ENCODE results near the gene RNF113B.

RNF113B gene

GRCh38 chr13:98173431-98174152 is 3.5 kb downstream of the RNF113B start:
- no peak for FAIRE-seq

- no peak for FAIRE-seq
These were observed 4.3 kb downstream of the RNF113B start for GRCh38 chr13:98172590-98173422.

DNA sequence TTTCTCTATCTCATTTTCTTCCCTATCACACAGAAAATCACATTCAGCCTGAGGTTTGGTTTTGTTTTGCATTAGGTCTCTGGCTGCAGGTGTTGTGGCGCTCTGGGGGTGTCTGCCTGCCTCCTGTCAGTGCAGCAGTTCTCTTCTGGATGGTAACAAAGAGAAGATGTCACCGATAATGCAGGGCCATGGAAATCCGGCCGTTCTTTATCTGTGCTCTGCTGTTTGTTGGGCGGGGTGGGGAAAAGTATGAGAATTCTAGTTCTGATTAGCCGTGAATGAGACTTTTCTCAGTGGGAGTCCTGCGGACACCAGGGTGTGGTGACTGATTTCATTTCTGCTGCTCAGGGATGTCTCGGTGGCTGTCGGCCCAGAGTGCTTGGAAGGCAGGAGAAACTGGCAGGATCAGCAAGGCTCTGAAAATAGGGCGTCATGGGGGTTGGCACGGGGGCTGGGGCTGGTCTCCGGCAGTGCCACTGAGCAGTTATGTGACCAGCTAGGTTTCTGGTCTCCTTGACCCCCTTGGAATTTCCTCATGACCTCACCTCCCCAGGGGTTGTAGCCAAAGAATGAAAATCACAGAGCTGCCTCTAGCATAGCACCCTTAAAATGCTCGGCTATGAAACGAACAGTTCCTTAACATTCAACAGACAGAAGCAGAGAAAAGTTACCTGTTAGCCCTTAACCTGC is 5.0 kb downstream of the RNF113B start:
- no peak for FAIRE-seq

GRCh38 chr13:98169331-98169730 is 7.7 kb downstream of the RNF113B start:
- FAIRE-seq: no peak

- no peak for FAIRE-seq
These were observed 14.1 kb downstream of the RNF113B start for GRCh38 chr13:98162935-98163334.

DNA sequence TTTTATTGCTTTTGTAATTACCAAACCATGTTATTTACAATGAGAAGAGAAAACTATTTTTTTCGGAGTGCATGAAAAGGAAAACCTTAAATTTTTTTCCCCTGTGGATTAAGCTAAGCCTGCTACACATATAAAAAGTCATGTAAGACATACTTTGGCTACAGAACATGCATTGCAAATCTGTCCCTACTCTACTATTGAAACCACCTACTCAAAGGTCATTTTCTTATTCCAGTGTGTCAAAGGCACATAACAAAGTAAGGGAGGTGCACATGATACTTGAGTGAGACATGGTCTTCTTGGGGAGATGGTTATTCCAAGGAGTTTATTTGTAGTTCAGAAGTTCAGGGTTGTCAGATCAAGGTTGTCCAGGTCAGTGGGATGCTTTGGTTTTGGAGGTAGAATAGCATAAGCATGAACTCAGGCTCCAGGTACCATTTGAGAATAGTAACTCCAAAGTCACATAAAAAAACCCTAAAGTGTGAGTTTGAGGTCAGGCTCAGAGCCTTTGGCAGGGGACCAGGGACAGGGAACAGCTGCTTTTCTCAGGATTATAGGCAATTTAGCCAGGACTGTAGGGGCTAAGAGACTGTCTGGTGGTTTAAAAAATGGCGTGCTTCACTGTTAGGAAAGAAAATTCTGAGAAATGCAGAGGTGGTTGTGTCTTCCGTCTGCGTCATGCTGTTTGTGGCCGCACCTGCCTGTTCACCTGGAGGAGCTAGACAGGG is 18.7 kb downstream of the RNF113B start:
- no peak for FAIRE-seq

- FAIRE-seq: no peak
These were observed 19.5 kb downstream of the RNF113B start for GRCh38 chr13:98157609-98158008.

GRCh38 chr13:98157188-98157587 is 19.9 kb downstream of the RNF113B start:
- FAIRE-seq: no peak

DNA sequence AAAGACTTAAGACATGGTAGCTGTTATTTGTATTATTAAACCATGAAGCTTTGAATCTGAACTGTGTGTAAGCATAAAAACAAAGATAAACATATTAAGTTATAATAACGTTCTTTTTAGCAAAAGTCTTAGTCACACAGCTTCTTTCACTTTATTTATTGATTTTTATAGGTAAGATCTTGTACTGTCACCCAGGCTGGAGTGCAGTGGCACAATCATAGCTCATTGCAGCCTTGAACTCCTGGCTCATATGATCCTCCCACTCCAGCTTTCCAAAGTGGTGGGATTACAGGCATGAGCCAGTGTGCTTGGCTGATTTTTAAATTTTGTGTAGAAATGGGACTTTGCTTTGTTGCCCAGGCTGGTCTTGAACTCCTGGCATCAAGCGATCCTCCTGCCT is 20.8 kb downstream of the RNF113B start:
- no peak for FAIRE-seq

DNA sequence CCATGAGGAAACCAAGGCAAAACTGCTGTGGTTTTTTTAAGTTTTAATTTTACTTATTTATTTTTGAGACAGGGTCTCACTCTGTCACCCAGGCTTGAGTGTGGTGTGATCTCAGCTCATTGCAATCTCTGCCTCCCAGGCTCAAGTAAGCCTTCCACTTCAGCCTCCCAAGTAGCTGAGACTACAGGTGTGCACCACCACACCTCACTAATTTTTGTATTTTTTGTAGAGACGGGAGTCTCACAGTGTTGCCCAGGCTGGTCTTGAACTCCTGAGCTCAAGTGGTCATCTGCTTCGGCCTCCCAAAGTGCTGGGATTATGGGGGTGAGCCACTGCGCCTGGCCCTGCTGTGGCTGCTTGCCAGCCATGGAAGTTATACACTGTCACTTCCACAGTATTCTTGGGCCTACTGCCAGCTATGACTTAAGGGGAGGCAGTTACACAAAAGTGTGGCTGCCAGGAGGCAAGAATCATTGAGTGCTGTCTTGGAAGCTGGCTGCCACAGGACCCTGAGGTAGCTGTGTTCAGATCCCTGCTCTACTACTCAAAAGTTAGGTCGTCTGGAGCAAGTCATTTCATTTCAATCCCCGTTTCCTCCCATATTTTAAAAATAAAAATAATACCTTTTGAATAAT is 21.5 kb downstream of the RNF113B start:
- no peak for FAIRE-seq

GRCh38 chr13:98150832-98151479 is 26.1 kb downstream of the RNF113B start:
- no peak for FAIRE-seq

DNA sequence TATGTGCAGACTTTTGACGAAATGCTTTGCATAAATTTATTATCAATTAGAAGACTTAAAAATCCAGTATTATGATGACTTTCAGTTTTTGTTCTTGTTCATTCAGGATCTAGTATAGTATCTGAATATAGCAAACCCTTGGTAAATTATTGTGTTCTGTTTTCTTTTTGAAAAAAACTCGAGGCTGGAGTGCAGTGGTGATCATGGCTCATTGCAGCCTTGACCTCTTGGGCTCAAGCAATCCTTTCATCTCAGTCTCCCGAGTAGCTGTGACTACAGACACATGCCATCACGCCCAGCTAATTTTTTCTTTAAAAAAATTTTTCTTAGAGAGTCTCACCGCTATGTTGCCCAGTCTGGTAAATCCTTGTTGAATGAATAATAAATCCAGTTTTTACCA is 29.5 kb downstream of the RNF113B start:
- FAIRE-seq: no peak

- FAIRE-seq: no peak
These were observed 32.2 kb downstream of the RNF113B start for GRCh38 chr13:98144801-98145350.

GRCh38 chr13:98144027-98144741 is 32.9 kb downstream of the RNF113B start:
- no peak for FAIRE-seq

DNA sequence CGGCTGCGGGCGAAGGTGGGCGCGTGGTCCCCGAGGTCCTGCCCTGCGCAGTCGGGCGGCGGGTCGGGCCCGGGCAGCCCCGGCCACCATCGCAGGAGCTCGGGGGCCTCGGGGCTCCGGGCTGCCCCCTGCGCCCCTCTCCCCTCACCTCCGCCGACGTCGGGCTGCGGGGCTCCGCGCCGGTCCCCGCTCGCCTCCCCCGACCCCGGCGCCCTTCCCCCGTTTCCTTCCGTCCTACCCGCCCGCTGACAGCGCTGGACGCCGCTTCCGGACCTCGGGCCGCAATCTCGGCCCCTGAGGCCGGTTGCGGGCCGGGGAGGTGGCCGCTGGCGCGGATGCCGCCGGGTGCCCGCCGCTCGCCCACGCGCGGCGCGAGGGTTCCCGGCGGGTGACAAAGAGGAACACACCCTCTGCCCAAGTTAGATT is 33.5 kb downstream of the RNF113B start:
- no peak for FAIRE-seq

DNA sequence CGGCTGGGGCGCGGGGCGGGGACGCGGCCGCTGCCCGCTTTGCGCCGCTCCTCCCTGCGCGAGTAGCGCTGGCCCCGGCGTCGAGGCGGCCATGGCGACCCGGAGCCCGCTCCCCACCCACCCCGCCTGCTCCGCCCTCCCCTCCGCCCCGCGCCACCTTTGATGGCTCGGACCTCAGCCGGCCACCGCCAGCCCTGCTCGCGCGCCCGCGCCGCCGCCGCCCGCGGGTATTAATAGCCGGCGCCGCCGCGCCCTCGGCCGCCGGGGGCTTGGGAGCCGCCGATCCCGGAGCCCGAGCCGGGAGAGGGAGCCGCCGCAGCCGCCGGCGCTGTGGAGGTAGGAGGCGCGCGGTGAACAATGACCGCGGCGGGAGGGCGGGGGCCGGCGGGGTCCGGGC is 33.9 kb downstream of the RNF113B start:
- FAIRE-seq: no peak

- FAIRE-seq: no peak
These were observed 34.5 kb downstream of the RNF113B start, which contains the start of gene FARP1 for GRCh38 chr13:98142380-98143156. Gene FARP1 (plus strand): TSS chr13:98143094. CDS start chr13:98213243, 70,149 bp downstream.

- no peak for FAIRE-seq
These were observed 35.3 kb downstream of the RNF113B start for GRCh38 chr13:98141509-98142379.

- FAIRE-seq: no peak
These were observed 36.0 kb downstream of the RNF113B start for GRCh38 chr13:98141091-98141490.
